ENCODE results near the gene TLR5. TPM values are rescaled to one million over a fixed set of nuclear protein-coding genes. Genes with fewer than 3 reads are reported as not detected.

Gene TLR5
- total RNA-seq, 1 donor from 2014 or later = 0.20 TPM

DNA sequence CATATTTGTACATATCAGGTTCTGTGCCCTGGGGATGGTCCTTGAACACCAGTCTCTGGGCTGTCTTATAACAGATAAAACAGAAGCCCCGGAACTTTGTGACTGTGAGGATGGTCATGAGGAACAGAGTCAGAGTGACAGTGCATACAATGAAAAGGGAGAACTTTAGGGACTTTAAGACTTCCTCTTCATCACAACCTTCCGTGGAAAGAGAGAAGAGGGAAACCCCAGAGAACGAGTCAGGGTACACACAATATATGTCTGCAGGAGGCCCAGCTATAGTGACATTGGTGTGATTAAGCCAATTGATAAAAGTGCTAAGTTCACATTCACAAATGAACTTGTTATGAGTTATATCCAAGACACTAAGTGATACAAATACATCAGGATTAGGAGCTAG is 32.1 kb downstream of the TLR5 start:
- no peak for DNase-seq (ENCODE audit: low read depth in 2 of 2)

DNA sequence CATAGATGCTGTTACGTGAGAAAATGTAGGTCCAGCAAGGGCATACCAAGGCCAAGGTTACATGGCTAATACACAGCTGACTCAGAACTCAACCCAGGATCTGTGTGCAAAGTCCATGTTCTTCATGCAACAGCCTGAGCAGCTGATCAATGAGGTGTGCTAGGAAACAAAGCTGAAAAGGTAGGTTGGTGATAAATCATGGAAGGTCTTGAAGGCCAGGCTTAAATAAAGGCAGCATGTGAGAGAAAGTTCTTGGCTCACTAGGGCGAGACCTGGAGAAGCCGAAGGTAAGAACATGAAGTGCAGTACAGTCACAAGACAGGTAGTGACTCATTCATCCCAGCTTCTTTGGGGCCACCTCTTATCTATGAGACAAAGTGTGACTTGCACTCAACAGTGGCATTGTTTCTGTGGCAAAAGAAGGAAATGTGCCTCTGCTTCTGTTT is 33.4 kb downstream of the TLR5 start:
- peak in 1 of 2 donors; percentile 44 for DNase-seq (ENCODE audit: low read depth in 2 of 2)

DNA sequence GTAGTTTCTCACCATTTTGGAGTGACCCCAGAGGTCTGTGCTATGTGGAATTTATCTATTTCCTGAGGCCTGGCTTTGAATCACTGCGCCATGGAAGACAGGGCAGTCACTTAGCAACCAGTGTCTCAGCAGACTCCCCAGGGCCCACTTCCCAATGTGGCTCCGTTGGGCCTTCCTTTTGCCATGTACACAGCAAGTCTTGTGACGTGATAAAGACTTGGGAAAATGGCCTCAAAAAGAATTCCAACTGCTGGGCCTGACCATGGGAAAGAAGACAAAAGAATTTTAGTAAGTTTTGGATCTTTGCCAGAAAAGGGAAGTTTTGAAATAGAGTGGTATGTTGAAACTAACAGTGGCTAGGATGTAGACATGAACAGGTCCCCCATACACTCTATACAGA is 36.2 kb downstream of the TLR5 start:
- DNase-seq (ENCODE audit: low read depth in 2 of 2) = peak; percentile 55 to 74

DNA sequence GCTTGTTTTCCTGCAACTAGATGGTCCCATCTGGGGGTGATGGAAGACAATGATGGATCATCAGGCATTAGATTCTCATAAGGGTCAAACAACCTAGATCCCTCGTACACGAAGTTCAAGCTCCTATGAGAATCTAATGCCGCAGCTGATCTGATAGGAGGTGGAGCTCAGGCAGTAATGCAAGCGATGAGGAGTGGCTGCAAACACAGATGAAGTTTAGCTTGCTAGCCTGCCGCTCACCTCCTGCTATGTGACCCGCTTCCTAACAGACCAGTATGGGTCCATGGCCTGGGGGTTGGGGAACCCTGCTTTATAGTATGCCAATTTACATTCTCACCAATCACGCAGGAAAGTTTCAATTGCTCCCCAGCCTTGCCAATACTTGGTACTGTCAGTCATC is 37.5 kb downstream of the TLR5 start:
- no peak for DNase-seq (ENCODE audit: low read depth in 2 of 2)

DNA sequence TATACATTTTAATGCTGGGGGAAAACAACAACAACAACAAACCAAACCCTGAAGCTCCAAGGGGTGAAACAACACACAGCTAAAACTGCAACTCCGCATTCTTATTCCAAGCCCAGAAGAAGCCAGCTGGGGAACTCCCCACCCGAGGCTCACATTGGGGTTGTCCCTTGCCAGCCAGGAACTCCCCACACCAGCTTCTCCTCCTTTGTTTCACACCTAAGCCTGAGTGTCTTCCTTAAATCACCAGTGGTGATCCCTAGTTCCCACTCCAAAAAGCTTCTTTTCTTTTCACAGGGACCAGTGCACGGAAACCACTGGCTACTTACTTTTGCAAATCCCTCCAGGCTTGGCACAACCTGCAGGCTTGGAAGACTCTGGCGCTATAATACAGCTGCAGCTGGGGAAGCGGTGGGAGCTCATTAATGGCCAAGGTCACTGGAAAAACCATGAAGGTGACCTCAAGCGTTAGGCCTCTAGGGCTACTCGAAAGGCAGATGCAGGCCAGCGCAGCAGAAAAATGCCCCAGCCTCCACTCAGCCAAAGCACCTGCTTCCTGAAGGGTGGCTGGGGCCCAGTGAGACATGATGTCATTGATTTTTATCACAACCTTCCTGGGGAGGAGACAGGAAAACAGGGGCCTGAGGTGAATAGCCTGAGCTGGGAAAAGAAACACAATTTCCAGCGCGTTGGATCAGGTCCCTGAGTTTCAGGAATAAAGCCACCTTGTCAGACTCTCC is 40.1 kb downstream of the TLR5 start:
- DNase-seq (ENCODE audit: low read depth in 2 of 2) = peak; percentile 71 to 96

DNA sequence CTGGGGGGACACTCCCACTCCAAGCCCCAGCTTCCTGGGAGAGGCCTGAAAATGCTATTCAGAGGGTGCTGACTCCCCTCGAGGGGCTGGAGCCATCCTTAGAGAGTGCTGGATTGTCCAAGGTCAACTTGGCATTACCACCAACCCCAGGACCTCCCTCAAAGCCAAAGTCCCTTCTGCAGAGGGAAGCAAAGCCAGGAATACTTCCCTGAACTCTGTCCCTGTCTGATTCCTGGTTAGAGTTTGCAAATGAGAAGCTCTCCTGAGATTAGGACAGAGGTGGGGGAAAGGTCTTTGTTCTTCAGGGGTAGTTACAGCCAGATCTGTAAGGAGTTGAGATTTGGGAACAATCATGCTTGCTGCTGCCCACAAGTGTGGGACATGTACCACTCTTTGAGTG is 45.3 kb downstream of the TLR5 start:
- DNase-seq (ENCODE audit: low read depth in 2 of 2) = no peak

DNA sequence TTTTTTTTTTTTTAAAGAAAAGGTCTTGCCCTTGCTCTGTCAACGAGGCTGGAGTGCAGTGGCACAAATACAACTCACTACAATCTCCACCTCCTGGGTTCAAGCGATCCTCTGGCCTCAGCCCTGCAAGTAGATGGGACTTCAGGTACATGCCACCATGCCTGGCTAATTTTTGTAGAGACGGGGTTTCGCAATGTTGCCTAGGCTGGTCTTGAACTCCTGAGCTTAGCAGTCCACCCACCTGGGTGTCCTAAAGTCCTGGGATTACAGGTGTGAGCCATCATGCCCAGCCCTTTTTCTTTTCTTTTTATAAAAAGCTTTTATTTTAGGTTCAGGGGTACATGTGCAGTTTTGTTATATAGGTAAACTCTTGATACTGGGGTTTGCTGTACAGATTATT is 47.2 kb downstream of the TLR5 start:
- no peak for DNase-seq (ENCODE audit: low read depth in 2 of 2)

DNA sequence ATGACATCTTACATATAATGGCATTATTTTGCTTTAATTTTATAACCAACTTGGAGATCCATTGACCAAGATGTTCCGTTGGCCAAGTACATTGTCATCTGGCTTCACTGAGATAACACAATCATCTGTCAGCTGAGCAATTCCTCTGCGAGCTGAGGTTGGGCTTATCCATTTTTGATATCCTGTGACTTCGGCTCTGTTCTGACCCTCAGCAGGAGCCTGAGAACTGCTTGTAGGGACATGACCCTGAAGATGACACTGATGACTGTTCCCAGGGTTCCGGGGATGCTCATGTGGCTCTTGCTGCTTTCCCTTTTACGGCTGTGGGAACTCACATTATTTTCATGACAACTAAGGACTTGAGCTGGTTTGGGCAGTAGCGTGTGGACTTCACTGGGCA is 51.2 kb downstream of the TLR5 start:
- no peak for DNase-seq (ENCODE audit: low read depth in 2 of 2)

DNA sequence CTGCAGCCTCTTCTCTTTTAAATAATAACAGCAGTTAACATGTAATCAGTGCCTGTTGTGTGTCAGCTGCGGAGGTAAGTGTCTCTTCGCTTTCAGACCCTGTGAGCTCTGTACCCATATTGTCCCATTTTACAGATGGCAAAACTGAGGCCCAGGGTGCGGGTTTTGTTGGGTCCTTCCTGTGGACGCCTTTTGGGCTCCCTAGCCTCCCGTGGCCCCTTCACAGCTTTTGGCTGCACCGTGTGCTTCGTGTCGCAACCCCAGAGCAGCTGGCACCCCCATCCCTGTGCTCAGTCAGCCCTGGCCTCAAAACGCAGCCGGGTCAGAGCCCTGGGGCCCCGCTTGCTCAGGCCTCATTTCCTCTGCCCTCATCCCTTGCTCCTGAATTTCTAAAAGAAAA is 53.8 kb downstream of the TLR5 start:
- DNase-seq (ENCODE audit: low read depth in 2 of 2) = no peak

DNA sequence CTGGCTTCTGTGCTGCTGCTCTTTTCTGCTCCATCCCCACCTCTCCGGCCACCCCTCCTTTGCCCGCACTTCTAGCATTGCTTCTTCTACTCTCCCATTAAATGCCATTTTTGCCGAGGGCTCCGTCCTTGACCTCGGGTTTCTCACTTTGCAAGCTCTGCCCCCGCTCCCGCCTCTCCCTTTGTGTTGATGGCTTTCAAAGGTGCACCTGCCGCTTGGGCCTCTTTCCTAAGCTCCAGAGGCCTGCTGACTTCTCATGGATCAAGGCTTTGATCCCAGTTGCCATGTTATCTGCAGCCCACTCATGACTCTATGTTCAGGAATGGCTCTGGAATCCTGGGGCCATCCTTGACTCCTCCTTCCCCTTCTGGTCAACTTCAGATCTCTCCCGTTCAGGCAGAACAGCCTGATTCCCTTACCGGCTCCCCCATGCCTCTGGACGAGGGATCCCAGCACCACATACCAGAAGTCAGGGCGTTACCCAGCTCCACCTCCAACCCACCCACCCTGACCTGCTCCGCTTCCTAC is 54.3 kb downstream of the TLR5 start:
- DNase-seq (ENCODE audit: low read depth in 2 of 2) = no peak

DNA sequence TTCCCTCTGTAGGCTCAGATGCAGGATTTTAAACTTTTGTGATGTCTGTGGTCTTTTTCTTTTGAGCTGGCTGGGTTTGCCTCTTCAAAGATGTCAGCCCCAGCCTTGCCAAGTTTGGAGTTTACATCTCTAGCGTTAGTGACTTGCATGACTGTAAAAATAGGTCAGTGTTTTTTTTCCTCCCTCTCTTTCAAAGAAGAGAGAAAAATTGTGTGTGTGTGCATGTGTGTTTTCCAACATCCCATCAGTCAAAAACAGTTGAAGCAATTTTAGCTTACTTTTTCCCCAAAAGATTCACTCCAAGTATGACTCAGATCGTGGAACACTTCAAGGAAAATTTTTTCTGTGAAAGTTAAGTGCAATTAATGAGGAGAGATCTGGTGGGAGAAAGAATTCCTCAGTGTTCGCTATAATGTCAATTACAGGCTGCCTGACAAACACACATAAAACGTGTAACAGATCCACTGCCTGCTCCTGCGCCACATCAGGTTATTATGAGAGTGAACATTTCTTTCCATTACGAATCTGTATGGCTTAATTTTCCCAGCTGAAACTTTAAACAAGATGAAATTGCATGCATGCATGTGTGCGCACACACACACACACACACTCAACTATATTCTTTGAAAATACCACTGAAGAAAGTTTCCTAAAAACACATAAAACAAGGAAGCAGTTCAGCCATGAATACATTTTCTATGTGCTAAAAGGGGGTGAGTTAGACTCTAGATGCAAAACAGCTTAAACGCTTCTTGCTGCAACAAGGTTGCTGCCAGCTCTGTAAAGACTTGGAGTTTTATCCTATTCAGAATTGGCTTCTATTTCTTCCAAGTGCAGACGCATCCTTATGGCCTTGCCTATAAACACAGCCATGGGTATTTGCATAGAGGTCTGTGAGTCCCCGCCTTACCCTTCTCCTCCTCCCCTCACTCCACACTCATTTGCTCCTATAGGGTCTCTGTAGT is 55.5 kb downstream of the TLR5 start:
- DNase-seq (ENCODE audit: low read depth in 2 of 2) = no peak

DNA sequence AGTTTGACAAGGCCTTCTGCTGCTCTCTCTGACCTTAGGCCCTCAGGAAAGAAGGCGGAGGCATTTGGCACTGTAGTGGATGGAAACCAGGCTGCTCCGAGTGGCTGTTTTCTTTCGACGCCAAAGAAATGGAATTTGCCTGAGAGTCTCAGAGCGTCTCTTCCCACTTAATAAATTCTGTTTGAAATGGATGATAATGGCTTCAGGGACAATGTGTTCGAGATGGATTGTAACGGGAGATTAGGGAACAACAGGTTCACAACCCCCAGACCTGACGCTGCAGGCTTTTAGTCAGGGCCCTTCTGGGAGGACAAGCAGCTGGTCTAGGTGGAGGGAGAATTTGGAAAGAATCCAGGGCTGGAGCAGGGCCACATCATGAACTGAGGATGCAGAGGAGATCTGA is 58.6 kb downstream of the TLR5 start:
- no peak for DNase-seq (ENCODE audit: low read depth in 2 of 2)

DNA sequence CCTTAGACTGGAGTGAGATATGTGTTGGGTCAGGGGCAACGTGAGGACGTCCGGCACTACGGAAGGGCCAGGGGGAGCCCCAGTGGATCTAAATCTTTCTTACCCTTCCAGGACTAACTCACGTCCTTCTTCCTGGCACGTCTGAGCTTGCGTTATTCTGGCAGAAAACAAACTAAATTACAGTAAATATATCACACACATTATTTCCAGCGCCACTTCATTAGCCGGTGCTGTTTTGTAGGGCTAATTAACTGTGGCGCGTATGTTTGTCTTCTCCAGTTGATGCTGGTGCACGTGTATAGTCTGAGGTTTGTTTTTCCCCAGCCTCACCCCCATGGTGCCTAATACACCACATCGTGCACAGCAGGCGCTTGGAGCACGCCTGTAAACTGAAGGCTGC is 59.2 kb downstream of the TLR5 start:
- no peak for DNase-seq (ENCODE audit: low read depth in 2 of 2)

DNA sequence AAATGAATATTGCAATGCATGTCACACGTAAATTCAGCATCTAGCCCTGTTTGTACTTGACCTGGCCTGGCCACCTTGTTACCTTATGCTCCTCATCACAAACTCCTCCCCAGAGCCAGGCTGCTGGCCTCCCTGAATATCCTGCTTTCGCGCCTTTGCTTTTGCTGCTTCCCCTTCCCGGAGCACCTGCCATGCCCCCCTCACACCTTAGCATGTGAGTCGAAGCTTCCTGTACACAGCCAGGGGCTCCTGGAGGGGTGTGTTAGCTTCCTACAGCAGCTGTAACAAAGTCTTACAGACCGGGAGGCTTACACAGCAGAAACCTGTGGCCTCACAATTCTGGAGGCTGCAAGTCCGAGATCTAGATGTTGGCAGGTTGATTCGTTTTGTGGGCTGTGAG is 60.1 kb downstream of the TLR5 start:
- DNase-seq (ENCODE audit: low read depth in 2 of 2) = no peak

DNA sequence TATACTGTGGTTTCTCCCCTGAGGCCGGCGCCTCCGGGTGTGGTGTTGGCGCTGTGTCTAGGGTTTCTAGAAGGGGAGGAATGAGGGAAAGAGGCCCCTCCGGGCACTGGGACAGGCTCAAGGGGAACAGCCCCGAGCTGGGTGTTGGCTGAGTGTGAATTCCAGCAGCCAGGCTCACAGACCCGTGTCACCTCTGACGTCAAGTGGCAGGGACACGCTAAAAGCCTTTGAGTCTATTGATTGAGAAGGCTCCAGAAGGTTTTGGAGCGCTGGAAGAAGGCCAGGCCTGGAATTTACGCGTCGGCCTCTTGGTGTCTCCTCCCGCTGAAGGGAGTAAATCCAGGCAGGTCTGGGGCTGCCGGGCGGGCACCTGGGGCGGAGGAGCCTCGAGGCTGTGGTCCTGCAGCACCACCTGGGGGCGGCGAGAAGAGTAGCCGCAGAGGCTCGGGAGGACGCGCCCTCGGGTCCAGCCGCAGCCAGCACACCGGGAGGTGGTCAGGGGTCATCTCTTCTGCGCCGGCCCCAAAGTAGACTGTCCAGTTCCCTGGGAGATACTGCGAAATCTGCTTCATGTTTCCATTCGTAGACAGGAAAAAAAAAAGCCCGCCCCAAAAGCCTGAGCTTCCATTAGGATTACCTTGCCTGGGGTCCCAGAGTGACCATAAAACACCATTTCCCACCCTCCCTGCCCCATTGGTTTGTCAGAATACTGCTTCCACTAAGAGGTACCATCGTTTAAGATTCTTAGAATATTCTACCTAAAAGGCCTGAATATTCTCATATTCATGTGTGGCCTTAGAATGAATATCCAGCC is 61.7 kb downstream of the TLR5 start:
- peak; percentile 82 to 86 for DNase-seq (ENCODE audit: low read depth in 2 of 2)

DNA sequence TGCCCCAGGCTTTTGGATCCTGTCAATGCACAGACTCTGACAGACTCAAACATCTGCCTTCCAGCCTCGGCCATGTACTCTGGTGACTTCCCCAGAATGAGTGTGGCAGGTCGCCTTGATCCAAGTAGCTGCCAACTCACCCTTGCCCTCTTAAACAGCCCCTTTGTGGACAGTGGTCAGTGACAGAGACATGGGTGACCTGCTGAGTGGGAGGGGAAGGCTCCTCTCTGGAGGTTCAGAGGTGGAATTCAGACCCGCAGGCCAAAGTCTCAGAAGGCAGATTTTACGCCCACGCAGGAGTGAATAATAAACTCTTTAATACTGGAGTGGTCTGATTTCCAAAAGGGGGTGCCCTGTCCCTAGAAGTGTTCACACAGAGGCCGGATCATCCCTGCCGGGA is 63.5 kb downstream of the TLR5 start:
- no peak for DNase-seq (ENCODE audit: low read depth in 2 of 2)

DNA sequence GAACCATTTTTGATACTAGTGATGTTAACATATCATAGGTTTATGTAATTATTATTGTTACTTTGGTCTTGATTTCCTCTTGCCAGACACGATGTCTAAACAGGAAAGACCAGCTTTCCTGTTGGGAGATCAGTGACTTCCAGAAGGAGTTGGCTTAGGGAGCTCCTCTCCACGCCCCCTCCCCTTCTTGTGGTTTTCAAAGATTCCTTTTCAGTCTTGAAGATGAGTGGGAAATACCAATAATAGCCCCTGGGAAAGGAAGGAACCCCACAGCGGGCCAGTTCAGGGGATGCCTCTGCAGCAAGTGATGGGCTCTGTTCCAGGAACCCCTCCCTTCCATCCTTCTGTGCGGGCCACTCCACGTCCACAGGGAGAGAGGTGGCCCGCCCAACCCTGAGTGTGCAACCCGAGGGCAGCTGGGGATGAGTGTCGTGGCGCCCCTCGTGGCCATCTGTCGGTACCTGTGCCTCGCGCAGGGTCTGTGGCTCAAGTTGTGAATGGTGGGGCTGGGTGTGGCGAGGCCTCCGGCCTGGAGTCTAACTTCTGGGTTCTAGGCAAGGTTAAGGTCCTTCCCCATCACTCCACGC is 65.7 kb downstream of the TLR5 start:
- DNase-seq (ENCODE audit: low read depth in 2 of 2) = peak; percentile 8 to 44

DNA sequence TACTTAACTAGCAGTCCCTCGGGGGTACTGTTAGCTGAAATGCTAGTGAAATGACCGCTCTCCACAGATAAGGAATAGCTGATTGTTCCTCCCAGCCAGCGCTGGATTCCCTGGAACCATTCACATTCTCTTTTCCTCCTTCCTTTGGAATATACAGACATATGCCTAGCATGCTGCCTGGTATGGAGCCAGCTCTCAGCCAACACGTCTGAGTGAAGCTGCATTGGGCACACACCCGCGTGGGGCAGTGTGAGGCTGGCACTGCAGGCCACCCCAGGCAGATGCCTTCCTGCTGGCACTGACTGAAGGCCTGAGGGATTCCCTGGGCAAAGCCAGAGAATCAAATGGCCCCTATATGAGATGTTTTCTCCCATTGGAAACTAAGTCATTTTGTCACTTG is 66.7 kb downstream of the TLR5 start:
- no peak for DNase-seq (ENCODE audit: low read depth in 2 of 2)

DNA sequence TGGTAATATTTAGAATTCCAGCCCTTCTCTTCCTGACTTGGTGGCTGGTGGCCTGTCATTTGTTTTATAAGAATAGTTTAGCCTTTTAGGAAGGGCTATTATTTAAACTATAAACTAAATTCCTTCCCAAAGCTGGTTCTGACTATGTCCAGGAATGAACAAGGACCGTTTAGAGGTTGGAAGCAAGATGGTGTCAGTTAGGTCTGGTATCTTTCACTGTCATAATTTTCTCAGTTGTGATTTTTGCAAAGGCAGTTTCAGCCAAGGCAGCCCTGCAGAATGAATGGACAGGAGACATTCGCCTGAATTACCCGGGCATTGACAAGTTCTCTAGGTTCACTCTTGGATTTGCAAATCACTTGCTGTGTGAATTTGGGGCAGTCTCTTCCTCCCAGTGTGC is 67.2 kb downstream of the TLR5 start:
- no peak for DNase-seq (ENCODE audit: low read depth in 2 of 2)

DNA sequence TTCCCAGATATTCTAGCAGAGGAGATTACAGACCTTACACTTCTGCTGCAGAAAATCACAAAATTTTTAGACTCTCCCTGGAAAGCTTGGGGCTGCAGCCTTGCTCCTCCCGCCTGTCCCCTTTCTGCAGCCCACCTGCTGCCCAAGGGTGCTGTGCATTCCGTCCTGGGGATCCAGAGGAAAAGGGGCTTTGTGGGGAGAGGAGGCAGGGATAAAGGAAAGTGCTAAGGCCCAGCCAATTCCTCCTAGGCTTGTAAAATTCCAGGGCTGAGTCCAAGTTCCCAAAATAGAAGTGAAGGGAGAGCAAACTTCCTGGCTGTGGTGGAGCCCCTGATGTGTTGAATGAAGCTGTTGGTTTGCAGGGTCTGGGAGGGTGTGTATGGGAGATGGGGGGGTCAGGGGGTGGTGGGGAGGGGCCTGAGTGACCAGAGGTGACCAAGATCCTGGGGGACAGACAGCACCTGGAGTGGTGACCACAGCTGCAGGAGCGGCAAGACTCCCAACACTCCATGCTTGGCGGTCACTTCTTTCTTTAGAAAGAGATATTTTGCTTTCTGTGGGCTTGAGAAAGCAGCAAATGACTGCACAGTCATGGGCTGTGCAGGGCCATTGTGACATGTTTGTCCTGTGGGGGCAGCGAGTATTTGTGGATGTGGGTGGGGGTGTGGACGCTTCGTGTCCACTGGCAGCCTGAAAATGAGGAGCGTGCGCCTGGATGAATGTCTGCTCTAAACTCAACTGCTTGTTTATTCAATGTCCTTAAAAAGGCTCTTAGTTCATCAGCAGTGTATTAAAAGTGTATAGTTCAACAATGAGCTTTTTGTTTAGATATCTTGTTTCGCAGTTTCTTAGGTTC is 68.4 kb downstream of the TLR5 start:
- DNase-seq (ENCODE audit: low read depth in 2 of 2) = no peak

Data from lung microvascular endothelial cell (primary cell).